ENCODE data around the gene FHIT.

DNA sequence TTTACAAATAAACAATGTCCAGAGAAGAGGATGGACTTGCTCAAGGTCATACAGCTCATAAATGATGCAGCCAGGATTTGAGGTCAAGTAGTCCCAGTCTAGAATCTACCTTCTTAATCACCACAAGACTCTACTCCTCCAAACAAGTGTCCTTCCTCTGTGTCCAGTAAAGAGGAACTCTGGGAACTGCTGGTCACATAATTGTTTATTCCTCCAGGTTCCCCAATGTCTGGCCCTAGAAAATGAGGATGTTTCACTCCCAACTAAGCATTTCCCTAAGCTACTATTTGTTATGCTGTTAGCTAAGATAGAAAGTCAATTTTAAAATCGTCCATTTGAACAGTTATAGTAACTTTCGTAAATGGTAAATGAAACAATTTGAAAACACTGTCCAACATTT lies 192.4 kb downstream of the FHIT start:
- TF ChIP-seq, protein P1, sequence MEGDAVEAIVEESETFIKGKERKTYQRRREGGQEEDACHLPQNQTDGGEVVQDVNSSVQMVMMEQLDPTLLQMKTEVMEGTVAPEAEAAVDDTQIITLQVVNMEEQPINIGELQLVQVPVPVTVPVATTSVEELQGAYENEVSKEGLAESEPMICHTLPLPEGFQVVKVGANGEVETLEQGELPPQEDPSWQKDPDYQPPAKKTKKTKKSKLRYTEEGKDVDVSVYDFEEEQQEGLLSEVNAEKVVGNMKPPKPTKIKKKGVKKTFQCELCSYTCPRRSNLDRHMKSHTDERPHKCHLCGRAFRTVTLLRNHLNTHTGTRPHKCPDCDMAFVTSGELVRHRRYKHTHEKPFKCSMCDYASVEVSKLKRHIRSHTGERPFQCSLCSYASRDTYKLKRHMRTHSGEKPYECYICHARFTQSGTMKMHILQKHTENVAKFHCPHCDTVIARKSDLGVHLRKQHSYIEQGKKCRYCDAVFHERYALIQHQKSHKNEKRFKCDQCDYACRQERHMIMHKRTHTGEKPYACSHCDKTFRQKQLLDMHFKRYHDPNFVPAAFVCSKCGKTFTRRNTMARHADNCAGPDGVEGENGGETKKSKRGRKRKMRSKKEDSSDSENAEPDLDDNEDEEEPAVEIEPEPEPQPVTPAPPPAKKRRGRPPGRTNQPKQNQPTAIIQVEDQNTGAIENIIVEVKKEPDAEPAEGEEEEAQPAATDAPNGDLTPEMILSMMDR (IDR thresholded peaks at IDR 0.05; ENCODE audit: insufficient read depth, low read length, poor library complexity, severe bottlenecking): no peak
- TF ChIP-seq EZH2phosphoT487 (conservative IDR thresholded peaks at IDR 0.05; ENCODE audit: low read length): no peak
